Mesenchymal stem cell (in vitro differentiated cells and primary cell): ENCODE measurements around the gene COL4A1.

Source experiments
- DNase-seq: peaks from one replicate; pipeline ENCODE4 v3.0.0-alpha.2; 2013
- H2AFZ ChIP-seq: one replicate; pipeline ENCODE4 v1.6.1; 2013; ENCODE audit warnings: low read depth, mild to moderate bottlenecking, control low read depth, inconsistent platforms, low read length, moderate library complexity
- H2AK5ac ChIP-seq: 2 replicates; pipeline ENCODE4 v1.6.1; 2013; ENCODE audit warnings: low read length, moderate library complexity, mild to moderate bottlenecking, inconsistent platforms; ENCODE audit not compliant: severe bottlenecking
- H2BK120ac ChIP-seq: one replicate; pipeline ENCODE4 v1.6.1; 2013; ENCODE audit warnings: low read depth, mild to moderate bottlenecking, inconsistent platforms, low read length, moderate library complexity
- H2BK12ac ChIP-seq, 2 experiments: one replicate each; pipeline ENCODE4 v1.6.1; 2013; ENCODE audit warnings: inconsistent platforms in 2 of 2, low read length in 2 of 2, mild to moderate bottlenecking in 2 of 2, moderate library complexity in 2 of 2, control low read depth in 1 of 2
- H2BK15ac ChIP-seq: one replicate; pipeline ENCODE4 v1.6.1; 2013; ENCODE audit warnings: mild to moderate bottlenecking, low read depth, inconsistent platforms; ENCODE audit not compliant: poor library complexity, severe bottlenecking
- H2BK5ac ChIP-seq: 2 replicates; pipeline ENCODE4 v1.6.1; 2013; ENCODE audit warnings: low read depth, mild to moderate bottlenecking, low read length, control low read depth, inconsistent platforms; ENCODE audit not compliant: poor library complexity, severe bottlenecking
- H3K14ac ChIP-seq, 2 experiments: one replicate each; pipeline ENCODE4 v1.6.1; 2013; ENCODE audit warnings: inconsistent platforms in 2 of 2, low read length in 2 of 2, control low read depth in 1 of 2, mild to moderate bottlenecking in 1 of 2, moderate library complexity in 1 of 2
- H3K18ac ChIP-seq, 2 experiments: one replicate each; pipeline ENCODE4 v1.6.1; 2013; ENCODE audit warnings: inconsistent platforms in 2 of 2, low read length in 2 of 2, control low read depth in 1 of 2, low read depth in 1 of 2, mild to moderate bottlenecking in 1 of 2
- H3K23ac ChIP-seq, 2 experiments: one replicate each; pipeline ENCODE4 v1.6.1; 2013; ENCODE audit warnings: inconsistent platforms in 2 of 2, low read length in 2 of 2, mild to moderate bottlenecking in 2 of 2, moderate library complexity in 2 of 2, control low read depth in 1 of 2
- H3K27ac ChIP-seq: 2 replicates; pipeline ENCODE4 v1.5.1; 2013; ENCODE audit warnings: mild to moderate bottlenecking, moderate library complexity, low read length, control low read depth, inconsistent platforms; ENCODE audit not compliant: poor library complexity, severe bottlenecking
- H3K27me3 ChIP-seq, 2 experiments: 2 replicates each; pipeline versions ENCODE4 v1.6.1 to v1.7.0; 2013; ENCODE audit warnings: low read length in 2 of 2, mild to moderate bottlenecking in 2 of 2, moderate library complexity in 2 of 2, control low read depth in 1 of 2, inconsistent platforms in 1 of 2; ENCODE audit not compliant: control insufficient read depth in 1 of 2, insufficient read depth in 1 of 2
- H3K36me3 ChIP-seq, 2 experiments: 2 replicates each; pipeline versions ENCODE4 v1.6.1 to v1.7.0; 2013; ENCODE audit warnings: low read length in 2 of 2, control low read depth in 1 of 2, inconsistent platforms in 1 of 2, low read depth in 1 of 2, mild to moderate bottlenecking in 1 of 2; ENCODE audit not compliant: insufficient read depth in 2 of 2, control insufficient read depth in 1 of 2
- H3K4ac ChIP-seq, 2 experiments: one replicate each; pipeline ENCODE4 v1.6.1; 2013; ENCODE audit warnings: inconsistent platforms in 2 of 2, low read length in 2 of 2, mild to moderate bottlenecking in 2 of 2, moderate library complexity in 2 of 2, control low read depth in 1 of 2, low read depth in 1 of 2
- H3K4me1 ChIP-seq: 2 replicates; pipeline ENCODE4 v1.6.1; 2013; ENCODE audit warnings: low read depth, low read length, control low read depth; ENCODE audit not compliant: control insufficient read depth, insufficient read depth
- H3K4me2 ChIP-seq: 2 replicates; pipeline ENCODE4 v1.6.1; 2013; ENCODE audit warnings: low read length, mild to moderate bottlenecking, inconsistent platforms; ENCODE audit not compliant: poor library complexity, severe bottlenecking
- H3K4me3 ChIP-seq, 2 experiments: 2 replicates each; pipeline versions ENCODE4 v1.5.1 to v1.7.0; 2013; ENCODE audit warnings: low read length in 2 of 2, mild to moderate bottlenecking in 2 of 2, control low read depth in 1 of 2, low read depth in 1 of 2; ENCODE audit not compliant: insufficient read depth in 1 of 2
- H3K79me1 ChIP-seq: replicated peaks from 2 replicates; pipeline ENCODE4 v1.6.1; 2013; ENCODE audit warnings: mild to moderate bottlenecking, control low read depth, low read length, inconsistent platforms; ENCODE audit not compliant: poor library complexity, severe bottlenecking
- H3K9ac ChIP-seq: 2 replicates; pipeline ENCODE4 v1.7.0; 2013; ENCODE audit warnings: mild to moderate bottlenecking, low read length, moderate library complexity
- H3K9me3 ChIP-seq: 2 replicates; pipeline ENCODE4 v1.7.0; 2013; ENCODE audit warnings: mild to moderate bottlenecking, low read length; ENCODE audit not compliant: control insufficient read depth
- H4K8ac ChIP-seq: one replicate; pipeline ENCODE4 v1.6.1; 2013; ENCODE audit warnings: inconsistent platforms, mild to moderate bottlenecking, low read length, moderate library complexity
- H4K91ac ChIP-seq: one replicate; pipeline ENCODE4 v1.6.1; 2013; ENCODE audit warnings: mild to moderate bottlenecking, low read length, inconsistent platforms
- WGBS: methylation state at CpG from one replicate; pipeline ENCODE4 v1.1.7; 2013; ENCODE audit warnings: mixed read lengths; 5-methylcytosine and 5-hydroxymethylcytosine counted together

The COL4A1 gene

DNA sequence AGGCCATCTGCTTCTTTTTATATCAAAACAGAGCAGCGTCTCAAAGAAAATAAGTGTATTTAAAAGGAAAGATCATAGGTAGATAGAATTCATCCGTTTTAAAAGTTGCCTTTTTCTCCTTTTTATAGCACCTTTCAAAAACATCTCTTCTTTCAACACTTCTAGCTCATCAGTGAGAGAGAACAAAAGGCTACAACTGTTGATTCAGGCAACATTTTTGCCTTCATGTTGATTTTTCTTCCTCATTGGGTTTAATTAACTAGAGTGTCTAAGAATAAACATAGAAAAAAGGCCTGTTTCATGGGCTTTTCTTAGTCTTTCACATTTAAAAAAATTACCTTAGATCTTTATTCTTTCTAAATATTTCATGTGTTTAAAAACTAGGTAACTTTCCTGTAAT is 13.7 kb upstream of the COL4A1 start:
- WGBS: no CpG with 5 or more reads among the region's 2 CpGs
- H3K27me3 ChIP-seq: no peaks in the 10 kb centered on the region
- H3K4ac ChIP-seq: no peak overlapping the region

DNA sequence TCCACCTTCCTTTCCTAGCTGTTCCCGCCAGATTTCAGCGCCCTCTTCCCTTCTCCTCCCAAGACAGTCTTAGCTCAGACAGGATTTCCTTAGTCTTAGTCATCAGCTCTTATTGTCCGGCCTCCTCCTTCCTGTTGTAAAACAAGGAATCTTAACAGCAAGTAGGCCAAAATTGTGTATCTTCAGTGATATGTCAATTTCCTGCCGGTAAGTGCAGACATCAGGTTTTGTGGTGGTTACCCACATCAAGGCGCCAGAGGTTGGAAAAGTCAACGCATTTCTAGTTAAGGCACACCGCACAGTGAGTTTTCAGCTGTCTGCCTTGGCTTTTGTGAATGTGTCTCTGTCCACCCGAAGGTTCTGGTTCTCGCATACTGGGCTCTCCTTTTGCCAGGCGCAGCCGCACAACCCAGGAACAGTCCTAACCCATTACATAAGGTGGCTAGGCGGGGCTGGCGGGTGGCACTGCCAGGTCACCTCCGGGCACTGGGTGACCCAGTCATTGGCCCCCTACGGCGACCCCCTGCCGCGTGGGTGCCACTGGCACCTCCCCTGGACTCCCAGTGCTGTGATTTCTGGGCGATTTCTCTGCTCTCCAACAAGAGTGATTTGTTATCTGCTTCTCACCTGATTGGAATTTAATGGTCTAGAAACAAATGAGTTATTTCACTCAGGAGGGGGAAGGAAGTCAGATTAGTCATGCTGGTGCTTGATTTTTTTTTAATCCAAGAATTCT is 13.0 kb upstream of the COL4A1 start:
- DNase-seq: peak; percentile 86
- peak overlapping the region; percentile 71 for H2BK5ac ChIP-seq
- H3K4me2 ChIP-seq: peak overlapping the region; percentile 1
- H3K18ac ChIP-seq: peak overlapping the region; percentile 82 to 87
- WGBS: 21% methylated on average over 18 of the region's 19 CpGs
- peak overlapping the region in 1 of 2 experiments; percentile 76 for H2BK12ac ChIP-seq
- H3K9ac ChIP-seq: no peak overlapping the region
- H4K8ac ChIP-seq: no peak overlapping the region
- H3K4me1 ChIP-seq: peaks cover 39% of the 10 kb centered on the region
- peak overlapping the region; percentile 58 for H4K91ac ChIP-seq
- peak overlapping the region; percentile 99 for H3K27ac ChIP-seq
- H3K14ac ChIP-seq: no peak overlapping the region
- H3K27me3 ChIP-seq: no peaks in the 10 kb centered on the region
- peak overlapping the region in 1 of 2 experiments; percentile 42 for H3K23ac ChIP-seq
- H2BK15ac ChIP-seq: no peak overlapping the region
- peaks cover 4% of the 10 kb centered on the region for H3K79me1 ChIP-seq
- peak overlapping the region; percentile 91 for H2AK5ac ChIP-seq
- H3K4me3 ChIP-seq: no peak overlapping the region
- H3K36me3 ChIP-seq: peaks cover 6 to 51% of the 10 kb centered on the region in 2 experiments
- H3K9me3 ChIP-seq: no peaks in the 10 kb centered on the region
- H2AFZ ChIP-seq: no peak overlapping the region
- H3K4ac ChIP-seq: peak overlapping the region; percentile 28 to 40
- no peak overlapping the region for H2BK120ac ChIP-seq

More for the DNA sequence above, 13.7 kb upstream of the COL4A1 start:
- Histone ChIP-seq H2BK12ac (no peak overlapping the region), H3K14ac (no peak overlapping the region), H3K9me3 (no peaks in the 10 kb centered on the region), H3K4me3 (no peak overlapping the region), H2BK120ac (no peak overlapping the region), H2AFZ (no peak overlapping the region), H3K4me2 (no peak overlapping the region), H3K18ac (no peak overlapping the region), H2AK5ac (no peak overlapping the region), H2BK5ac (no peak overlapping the region), H3K9ac (no peak overlapping the region), H3K4me1 (peaks cover 41% of the 10 kb centered on the region), H3K23ac (no peak overlapping the region), H3K27ac (peak overlapping the region; percentile 54), H2BK15ac (no peak overlapping the region), H4K91ac (no peak overlapping the region), H3K36me3 (peaks cover 6 to 45% of the 10 kb centered on the region in 2 experiments), H3K79me1 (peaks cover 4% of the 10 kb centered on the region), H4K8ac (no peak overlapping the region)
- no peak for DNase-seq

DNA sequence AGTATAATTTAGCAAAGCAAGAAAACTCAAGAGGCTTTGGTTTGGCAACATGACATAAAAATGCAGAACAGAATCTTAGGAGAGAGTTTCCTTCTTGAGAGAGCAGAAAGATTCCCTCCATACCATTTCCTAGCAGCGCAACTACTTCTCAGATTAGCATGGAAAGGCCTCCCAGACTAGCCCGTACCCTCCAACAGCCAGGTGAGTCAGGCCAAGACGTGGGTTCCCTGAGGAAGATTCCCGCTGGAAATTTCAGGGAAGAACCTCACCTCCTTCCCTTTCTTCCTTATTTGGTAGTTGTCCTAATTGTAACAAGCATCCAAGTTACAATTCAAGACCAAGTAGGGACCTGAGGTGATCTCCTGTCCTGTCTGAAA is 12.4 kb upstream of the COL4A1 start:
- H3K4me2 ChIP-seq: no peak overlapping the region
- H4K91ac ChIP-seq: no peak overlapping the region
- peaks cover 6 to 55% of the 10 kb centered on the region in 2 experiments for H3K36me3 ChIP-seq
- no peak overlapping the region for H2BK15ac ChIP-seq
- no peak overlapping the region for H2BK120ac ChIP-seq
- H3K4me1 ChIP-seq: peaks cover 39% of the 10 kb centered on the region
- peak overlapping the region in 1 of 2 experiments; percentile 87 for H3K18ac ChIP-seq
- peak overlapping the region; percentile 12 for H4K8ac ChIP-seq
- H3K9ac ChIP-seq: no peak overlapping the region
- no peak overlapping the region for H3K14ac ChIP-seq
- peak overlapping the region; percentile 69 for H2AK5ac ChIP-seq
- peak overlapping the region; percentile 71 for H2BK5ac ChIP-seq
- H2BK12ac ChIP-seq: no peak overlapping the region
- H3K27me3 ChIP-seq: no peaks in the 10 kb centered on the region
- no peaks in the 10 kb centered on the region for H3K9me3 ChIP-seq
- H2AFZ ChIP-seq: no peak overlapping the region
- H3K4me3 ChIP-seq: no peak overlapping the region
- no peak overlapping the region for H3K4ac ChIP-seq
- H3K79me1 ChIP-seq: peaks cover 4% of the 10 kb centered on the region
- DNase-seq: no peak
- peak overlapping the region; percentile 99 for H3K27ac ChIP-seq
- no peak overlapping the region for H3K23ac ChIP-seq
- WGBS: 19% methylated on average over 4 of the region's 4 CpGs

DNA sequence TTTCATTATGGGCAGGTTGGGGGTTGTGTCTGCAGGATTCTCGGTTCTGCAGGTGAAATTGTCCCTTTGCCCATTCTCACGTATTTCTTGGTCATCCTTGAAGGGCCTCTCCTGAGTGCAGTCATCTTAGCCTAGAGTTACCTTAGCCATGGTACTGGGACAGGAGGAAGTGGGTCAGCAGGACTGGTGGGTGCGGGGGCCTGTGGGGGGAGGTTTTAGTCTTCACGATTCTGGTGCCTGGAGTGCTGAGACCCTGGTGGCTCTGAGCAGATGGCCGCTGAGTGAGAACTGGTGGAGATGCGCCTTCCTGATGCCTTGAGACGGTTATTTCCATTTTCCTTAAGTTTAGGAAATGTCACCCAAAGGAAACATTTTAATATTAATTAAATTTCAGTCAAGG is 12.0 kb upstream of the COL4A1 start:
- WGBS: 92% methylated on average over 4 of the region's 7 CpGs
- peaks cover 6 to 54% of the 10 kb centered on the region in 2 experiments for H3K36me3 ChIP-seq
- no peak overlapping the region for H3K23ac ChIP-seq
- peak overlapping the region; percentile 89 for H2AK5ac ChIP-seq
- no peak overlapping the region for H3K9ac ChIP-seq
- H3K79me1 ChIP-seq: peaks cover 4% of the 10 kb centered on the region
- H2BK5ac ChIP-seq: no peak overlapping the region
- H4K8ac ChIP-seq: no peak overlapping the region
- no peak overlapping the region for H2AFZ ChIP-seq
- peak overlapping the region; percentile 99 for H3K27ac ChIP-seq
- no peak for DNase-seq
- no peak overlapping the region for H4K91ac ChIP-seq
- no peak overlapping the region for H3K4ac ChIP-seq
- no peaks in the 10 kb centered on the region for H3K9me3 ChIP-seq
- no peak overlapping the region for H2BK15ac ChIP-seq
- no peaks in the 10 kb centered on the region for H3K27me3 ChIP-seq
- peaks cover 36% of the 10 kb centered on the region for H3K4me1 ChIP-seq
- peak overlapping the region in 1 of 2 experiments; percentile 11 for H3K18ac ChIP-seq
- H3K14ac ChIP-seq: no peak overlapping the region
- H3K4me3 ChIP-seq: no peak overlapping the region
- no peak overlapping the region for H2BK120ac ChIP-seq
- no peak overlapping the region for H3K4me2 ChIP-seq
- no peak overlapping the region for H2BK12ac ChIP-seq
